ENCODE data around the gene TEX29. TPM values are rescaled to one million over a fixed set of nuclear protein-coding genes. Genes with fewer than 3 reads are reported as not detected.

The TEX29 gene
- total RNA-seq, 5 donors from 2014 or later (not counting 1 experiment from before 2014, with no cell fraction given): 0.36 to 0.76 (median 0.70) TPM; not detected in 2

GRCh38 chr13:111370570-111371535 is 50.4 kb downstream of the TEX29 start:
- Histone ChIP-seq H3K4me3 (ENCODE audit: control insufficient read depth in 1 of 2, extremely low read depth in 1 of 2, low read length in 1 of 2) (no peak overlapping the region), H3K4me1 (ENCODE audit: control insufficient read depth in 1 of 2, extremely low read depth in 1 of 2, insufficient read depth in 2 of 2, low read length in 2 of 2) (peaks cover 0 to 3% of the 10 kb centered on the region in 2 experiments), H3K27me3 (replicated peaks in 1 of 2; ENCODE audit: control insufficient read depth in 2 of 2, extremely low read depth in 1 of 2, insufficient read depth in 2 of 2, low read length in 1 of 2) (peaks cover 0 to 2% of the 10 kb centered on the region in 2 experiments), H3K36me3 (ENCODE audit: control insufficient read depth in 2 of 2, extremely low read depth in 1 of 2, insufficient read depth in 1 of 2, low read length in 1 of 2) (no peaks in the 10 kb centered on the region), H3K27ac (ENCODE audit: low read length) (no peak overlapping the region), H3K9me3 (no peaks in the 10 kb centered on the region)
- CTCF ChIA-PET: no interaction called here
- 92% methylated on average over 16 of the region's 29 CpGs for WGBS (ENCODE audit: insufficient coverage)
- Mint-ChIP-seq H3K4me1 (peaks cover 2 to 17% (median 7%) of the 10 kb centered on the region in 3 donors), H3K27ac (no peak overlapping the region), H3K36me3 (no peaks in the 10 kb centered on the region), H3K9me3 (peaks cover 0 to 5% (median 3%) of the 10 kb centered on the region in 3 donors), H3K4me3 (no peak overlapping the region), H3K27me3 (peaks cover 0 to under 1% of the 10 kb centered on the region in 2 donors)
- POLR2A ChIA-PET: no interaction called here
- DNase-seq (no peak), ATAC-seq (replicated peaks in 1 of 4) (no peak)

GRCh38 chr13:111371720-111372119 is 51.3 kb downstream of the TEX29 start:
- ATAC-seq (replicated peaks in 1 of 4) (no peak), DNase-seq (no peak)
- H3K27me3 Mint-ChIP-seq: no peaks in the 10 kb centered on the region
- no peak overlapping the region for H3K4me3 Mint-ChIP-seq
- 83% methylated on average over 4 of the region's 7 CpGs for WGBS (ENCODE audit: insufficient coverage)
- peaks cover 0 to 5% (median 3%) of the 10 kb centered on the region in 3 donors for H3K9me3 Mint-ChIP-seq
- H3K36me3 Mint-ChIP-seq: no peaks in the 10 kb centered on the region
- H3K9me3 ChIP-seq: no peaks in the 10 kb centered on the region
- H3K27me3 ChIP-seq (replicated peaks in 1 of 2; ENCODE audit: control insufficient read depth in 2 of 2, extremely low read depth in 1 of 2, insufficient read depth in 2 of 2, low read length in 1 of 2): peaks cover 0 to 2% of the 10 kb centered on the region in 2 experiments
- H3K27ac Mint-ChIP-seq: no peak overlapping the region
- H3K4me3 ChIP-seq (ENCODE audit: control insufficient read depth in 1 of 2, extremely low read depth in 1 of 2, low read length in 1 of 2): no peak overlapping the region
- peaks cover 0 to 3% of the 10 kb centered on the region in 2 experiments for H3K4me1 ChIP-seq (ENCODE audit: control insufficient read depth in 1 of 2, extremely low read depth in 1 of 2, insufficient read depth in 2 of 2, low read length in 2 of 2)
- H3K4me1 Mint-ChIP-seq: peaks cover 2 to 17% (median 7%) of the 10 kb centered on the region in 3 donors
- ChIA-PET POLR2A (no interaction called here), CTCF (no interaction called here)
- no peak overlapping the region for H3K27ac ChIP-seq (ENCODE audit: low read length)
- H3K36me3 ChIP-seq (ENCODE audit: control insufficient read depth in 2 of 2, extremely low read depth in 1 of 2, insufficient read depth in 1 of 2, low read length in 1 of 2): no peaks in the 10 kb centered on the region

GRCh38 chr13:111372651-111373425 is 52.4 kb downstream of the TEX29 start:
- H3K9me3 Mint-ChIP-seq: peaks cover 0 to 5% (median 3%) of the 10 kb centered on the region in 3 donors
- no peak overlapping the region for H3K4me3 Mint-ChIP-seq
- H3K27me3 Mint-ChIP-seq: no peaks in the 10 kb centered on the region
- H3K36me3 Mint-ChIP-seq: no peaks in the 10 kb centered on the region
- no peak overlapping the region for H3K4me3 ChIP-seq (ENCODE audit: control insufficient read depth in 1 of 2, extremely low read depth in 1 of 2, low read length in 1 of 2)
- peak overlapping the region; percentile 29 to 52 for H3K27ac Mint-ChIP-seq
- H3K27ac ChIP-seq (ENCODE audit: low read length): no peak overlapping the region
- ChIA-PET CTCF (no interaction called here), POLR2A (interaction anchor here in 1 of 2 donors (0.6 kb wide), 1 partner anchor 23 kb away, joined by 5 read pairs; no protein-coding TSS in a partner anchor)
- 41% methylated on average over 7 of the region's 23 CpGs for WGBS (ENCODE audit: insufficient coverage)
- DNase-seq (peak in 1 of 35 experiments; percentile 9), ATAC-seq (replicated peaks in 1 of 4) (peak in 1 of 4 experiments; percentile 38)
- H3K4me1 ChIP-seq (ENCODE audit: control insufficient read depth in 1 of 2, extremely low read depth in 1 of 2, insufficient read depth in 2 of 2, low read length in 2 of 2): peaks cover 0 to 3% of the 10 kb centered on the region in 2 experiments
- H3K9me3 ChIP-seq: no peaks in the 10 kb centered on the region
- H3K36me3 ChIP-seq (ENCODE audit: control insufficient read depth in 2 of 2, extremely low read depth in 1 of 2, insufficient read depth in 1 of 2, low read length in 1 of 2): no peaks in the 10 kb centered on the region
- H3K27me3 ChIP-seq (replicated peaks in 1 of 2; ENCODE audit: control insufficient read depth in 2 of 2, extremely low read depth in 1 of 2, insufficient read depth in 2 of 2, low read length in 1 of 2): peaks cover 0 to 5% of the 10 kb centered on the region in 2 experiments
- peaks cover 2 to 17% (median 7%) of the 10 kb centered on the region in 3 donors for H3K4me1 Mint-ChIP-seq

- H3K4me1 ChIP-seq (ENCODE audit: control insufficient read depth in 1 of 2, extremely low read depth in 1 of 2, insufficient read depth in 2 of 2, low read length in 2 of 2): peaks cover 0 to 3% of the 10 kb centered on the region in 2 experiments
- no peak overlapping the region for H3K4me3 ChIP-seq (ENCODE audit: control insufficient read depth in 1 of 2, extremely low read depth in 1 of 2, low read length in 1 of 2)
- peaks cover 0 to 5% of the 10 kb centered on the region in 2 experiments for H3K27me3 ChIP-seq (replicated peaks in 1 of 2; ENCODE audit: control insufficient read depth in 2 of 2, extremely low read depth in 1 of 2, insufficient read depth in 2 of 2, low read length in 1 of 2)
- DNase-seq (no peak), ATAC-seq (replicated peaks in 1 of 4) (no peak)
- Mint-ChIP-seq H3K27me3 (no peaks in the 10 kb centered on the region), H3K27ac (peak overlapping the region in 1 of 2 donors; percentile 29), H3K9me3 (peaks cover 0 to 5% (median 3%) of the 10 kb centered on the region in 3 donors), H3K4me1 (peaks cover 2 to 17% (median 7%) of the 10 kb centered on the region in 3 donors), H3K36me3 (no peaks in the 10 kb centered on the region), H3K4me3 (no peak overlapping the region)
- no peaks in the 10 kb centered on the region for H3K9me3 ChIP-seq
- no peak overlapping the region for H3K27ac ChIP-seq (ENCODE audit: low read length)
- 100% methylated on average over 4 of the region's 6 CpGs for WGBS (ENCODE audit: insufficient coverage)
- CTCF ChIA-PET: no interaction called here
- no peaks in the 10 kb centered on the region for H3K36me3 ChIP-seq (ENCODE audit: control insufficient read depth in 2 of 2, extremely low read depth in 1 of 2, insufficient read depth in 1 of 2, low read length in 1 of 2)
- POLR2A ChIA-PET: no interaction called here
Measured at GRCh38 chr13:111373486-111373885, 53.0 kb downstream of the TEX29 start.

- POLR2A ChIA-PET: interaction anchor here in 1 of 2 donors (0.7 kb wide), 1 partner anchor 108 kb away, joined by 10 read pairs; no protein-coding TSS in a partner anchor
Measured at GRCh38 chr13:111380431-111380830, 60.0 kb downstream of the TEX29 start.

GRCh38 chr13:111382411-111382810 is 62.0 kb downstream of the TEX29 start:
- peaks cover 0 to 23% of the 10 kb centered on the region in 2 experiments for H3K27me3 ChIP-seq (replicated peaks in 1 of 2; ENCODE audit: control insufficient read depth in 2 of 2, extremely low read depth in 1 of 2, insufficient read depth in 2 of 2, low read length in 1 of 2)
- Mint-ChIP-seq H3K27ac (no peak overlapping the region), H3K9me3 (peaks cover 0 to 4% (median 0%) of the 10 kb centered on the region in 3 donors), H3K27me3 (peaks cover 0 to 5% of the 10 kb centered on the region in 2 donors), H3K4me1 (peaks cover 22 to 41% (median 26%) of the 10 kb centered on the region in 3 donors), H3K36me3 (no peaks in the 10 kb centered on the region), H3K4me3 (no peak overlapping the region)
- no peaks in the 10 kb centered on the region for H3K9me3 ChIP-seq
- no peaks in the 10 kb centered on the region for H3K36me3 ChIP-seq (ENCODE audit: control insufficient read depth in 2 of 2, extremely low read depth in 1 of 2, insufficient read depth in 1 of 2, low read length in 1 of 2)
- peaks cover 22 to 24% of the 10 kb centered on the region in 2 experiments for H3K4me1 ChIP-seq (ENCODE audit: control insufficient read depth in 1 of 2, extremely low read depth in 1 of 2, insufficient read depth in 2 of 2, low read length in 2 of 2)
- 19% methylated on average over 2 of the region's 2 CpGs for WGBS (ENCODE audit: insufficient coverage)
- H3K4me3 ChIP-seq (ENCODE audit: control insufficient read depth in 1 of 2, extremely low read depth in 1 of 2, low read length in 1 of 2): no peak overlapping the region
- POLR2A ChIA-PET: no interaction called here
- CTCF ChIA-PET: no interaction called here
- no peak for DNase-seq
- no peak for ATAC-seq (replicated peaks in 1 of 4)
- H3K27ac ChIP-seq (ENCODE audit: low read length): no peak overlapping the region

More at GRCh38 chr13:111380431-111380830, 60.0 kb downstream of the TEX29 start:
- Mint-ChIP-seq H3K4me3 (no peak overlapping the region), H3K4me1 (peaks cover 19 to 32% (median 22%) of the 10 kb centered on the region in 3 donors), H3K27ac (no peak overlapping the region), H3K36me3 (no peaks in the 10 kb centered on the region), H3K9me3 (peaks cover 0 to 4% (median 0%) of the 10 kb centered on the region in 3 donors), H3K27me3 (peaks cover 0 to 5% of the 10 kb centered on the region in 2 donors)
- CTCF ChIA-PET: no interaction called here
- Histone ChIP-seq H3K27me3 (replicated peaks in 1 of 2; ENCODE audit: control insufficient read depth in 2 of 2, extremely low read depth in 1 of 2, insufficient read depth in 2 of 2, low read length in 1 of 2) (peaks cover 0 to 23% of the 10 kb centered on the region in 2 experiments), H3K36me3 (ENCODE audit: control insufficient read depth in 2 of 2, extremely low read depth in 1 of 2, insufficient read depth in 1 of 2, low read length in 1 of 2) (no peaks in the 10 kb centered on the region), H3K9me3 (no peaks in the 10 kb centered on the region), H3K27ac (ENCODE audit: low read length) (no peak overlapping the region), H3K4me3 (ENCODE audit: control insufficient read depth in 1 of 2, extremely low read depth in 1 of 2, low read length in 1 of 2) (no peak overlapping the region), H3K4me1 (ENCODE audit: control insufficient read depth in 1 of 2, extremely low read depth in 1 of 2, insufficient read depth in 2 of 2, low read length in 2 of 2) (peaks cover 17 to 19% of the 10 kb centered on the region in 2 experiments)
- DNase-seq (no peak), ATAC-seq (replicated peaks in 1 of 4) (no peak)
- 85% methylated on average over 3 of the region's 5 CpGs for WGBS (ENCODE audit: insufficient coverage)

All from T-cell (primary cell).